Peyer's patch (tissue), 4 donors: ENCODE results near the gene PLLP.

Experiments used
- CTCF ChIP-seq, 6 experiments: fragments of 450-650 bp in 4 of 6; fragments of 200-600 bp in 2 of 6; sonication (generic) in 1 of 6; IDR thresholded peaks; one replicate each; pipeline ENCODE4 v1.5.1; 2017 to 2019; ENCODE audit warnings: antibody characterized with exemption in 6 of 6, mild to moderate bottlenecking in 3 of 6, moderate library complexity in 1 of 6
- POLR2A ChIP-seq, 2 donors: fragments of 450-650 bp; IDR thresholded peaks; one replicate each; pipeline ENCODE4 v1.5.1; 2017; ENCODE audit warnings: antibody characterized with exemption in 2 of 2, mild to moderate bottlenecking in 2 of 2, moderate library complexity in 2 of 2

DNA sequence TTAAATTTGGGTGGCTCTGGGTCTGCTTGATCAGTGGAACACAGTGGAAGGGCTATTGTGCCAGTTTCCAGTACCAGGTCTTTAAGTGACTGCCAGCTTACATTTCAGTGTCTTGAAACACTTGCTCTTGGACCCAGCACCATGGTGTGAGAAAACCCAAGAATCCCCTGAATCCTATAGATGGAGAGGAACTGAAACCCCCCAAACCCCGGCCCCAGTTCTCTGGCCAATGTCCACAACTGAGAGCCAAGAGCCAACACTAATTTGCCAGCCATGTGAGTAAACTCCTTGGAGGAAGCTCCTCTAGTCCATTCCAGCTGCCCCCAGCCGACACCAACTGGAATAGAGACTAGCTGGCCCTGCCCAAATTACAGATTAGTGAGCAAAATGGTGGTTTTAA is 41.8 kb downstream of the PLLP start:
- TF ChIP-seq CTCF (IDR thresholded peaks at IDR 0.05) (no peak), POLR2A (IDR thresholded peaks at IDR 0.05) (no peak)
